ENCODE measurements around the gene NGRN.
"Not testable (repeated sequence)": the region's sequence is repeated elsewhere in the genome, so short reads cannot be mapped to it uniquely, and the experiment has no call there.

NGRN gene

DNA sequence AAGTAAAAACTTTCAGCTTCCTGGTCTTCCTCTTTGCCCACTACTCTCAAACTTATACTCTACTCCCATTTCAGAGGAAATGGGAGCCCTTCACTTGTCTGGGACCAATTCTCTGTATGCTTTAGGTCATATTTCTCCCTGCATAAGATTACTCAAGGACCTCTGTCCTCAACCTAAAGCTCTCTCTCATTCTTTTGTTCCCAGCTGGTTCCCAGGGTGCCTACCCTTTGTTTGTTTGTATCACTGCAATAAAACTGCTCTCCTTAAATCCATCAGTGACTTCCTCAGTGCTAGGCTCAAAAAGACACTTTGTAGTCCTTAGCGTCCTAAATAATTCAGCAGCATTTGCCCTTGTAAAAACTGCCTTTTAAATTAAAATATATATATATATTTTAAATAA, 2.9 kb downstream of the NGRN start:
- H3K9ac ChIP-seq = no peak overlapping the region
- peaks cover 51% of the 10 kb centered on the region for H3K79me2 ChIP-seq (ENCODE audit: insufficient read depth, low read depth)
- no peaks in the 10 kb centered on the region; the same call in 1 of the 2 replicates for H3K36me3 ChIP-seq (ENCODE audit: insufficient read depth)
- H2AFZ ChIP-seq (ENCODE audit: low read depth) = no peak overlapping the region
- 0 out of 2 replicates have a peak, but pooled peaks cover 18% of the 10 kb centered on the region for H4K20me1 ChIP-seq (ENCODE audit: insufficient read depth)
- H3K27ac ChIP-seq = no peak overlapping the region
- H3K4me3 ChIP-seq (IDR thresholded peaks at IDR 0.05; ENCODE audit: insufficient read depth, low read depth, low read length) = no peak overlapping the region
- TF ChIP-seq, protein P1, sequence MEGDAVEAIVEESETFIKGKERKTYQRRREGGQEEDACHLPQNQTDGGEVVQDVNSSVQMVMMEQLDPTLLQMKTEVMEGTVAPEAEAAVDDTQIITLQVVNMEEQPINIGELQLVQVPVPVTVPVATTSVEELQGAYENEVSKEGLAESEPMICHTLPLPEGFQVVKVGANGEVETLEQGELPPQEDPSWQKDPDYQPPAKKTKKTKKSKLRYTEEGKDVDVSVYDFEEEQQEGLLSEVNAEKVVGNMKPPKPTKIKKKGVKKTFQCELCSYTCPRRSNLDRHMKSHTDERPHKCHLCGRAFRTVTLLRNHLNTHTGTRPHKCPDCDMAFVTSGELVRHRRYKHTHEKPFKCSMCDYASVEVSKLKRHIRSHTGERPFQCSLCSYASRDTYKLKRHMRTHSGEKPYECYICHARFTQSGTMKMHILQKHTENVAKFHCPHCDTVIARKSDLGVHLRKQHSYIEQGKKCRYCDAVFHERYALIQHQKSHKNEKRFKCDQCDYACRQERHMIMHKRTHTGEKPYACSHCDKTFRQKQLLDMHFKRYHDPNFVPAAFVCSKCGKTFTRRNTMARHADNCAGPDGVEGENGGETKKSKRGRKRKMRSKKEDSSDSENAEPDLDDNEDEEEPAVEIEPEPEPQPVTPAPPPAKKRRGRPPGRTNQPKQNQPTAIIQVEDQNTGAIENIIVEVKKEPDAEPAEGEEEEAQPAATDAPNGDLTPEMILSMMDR (conservative IDR thresholded peaks at IDR 0.05; ENCODE audit: low read depth, low read length) = no peak
- H3K27me3 ChIP-seq (ENCODE audit: insufficient read depth, low read depth) = no peaks in the 10 kb centered on the region
- H3K4me1 ChIP-seq (ENCODE audit: low read depth, poor library complexity, severe bottlenecking) = peaks cover 36% of the 10 kb centered on the region
- peak overlapping the region; percentile 93; the same call in 1 of the 2 replicates for H3K4me2 ChIP-seq

DNA sequence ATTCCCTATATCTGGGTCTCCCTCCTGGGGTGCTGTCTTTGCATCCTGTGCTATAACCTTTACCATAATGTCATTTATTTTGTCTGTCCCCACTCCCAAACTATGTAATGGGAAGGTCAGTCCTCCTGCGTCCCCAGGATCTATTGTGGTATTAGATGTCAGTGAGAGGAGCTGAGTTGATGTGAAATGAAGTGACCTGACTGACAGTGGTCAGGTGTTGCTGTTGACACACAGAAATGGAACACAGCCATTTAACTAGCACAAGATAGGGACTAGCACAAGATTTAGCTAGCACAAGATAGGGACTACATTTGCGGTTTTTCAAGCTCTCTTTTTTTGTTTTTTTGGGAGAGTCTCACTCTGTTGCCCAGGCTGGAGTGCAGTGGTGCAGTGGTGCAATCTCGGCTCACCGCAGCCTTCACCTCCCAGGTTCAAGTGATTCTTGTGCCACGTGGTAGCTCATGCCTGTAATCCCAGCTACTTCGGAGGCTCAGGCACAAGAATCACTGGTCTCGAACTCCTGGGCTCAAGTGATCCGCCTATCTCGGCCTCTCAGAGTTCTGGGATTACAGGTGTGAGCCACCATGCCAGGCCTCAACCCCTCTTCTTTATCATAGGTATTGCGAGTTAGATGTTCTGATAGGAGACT, 5.2 kb downstream of the NGRN start:
- H3K27me3 ChIP-seq (ENCODE audit: insufficient read depth, low read depth) = no peaks in the 10 kb centered on the region
- peaks cover 26% of the 10 kb centered on the region for H3K4me1 ChIP-seq (ENCODE audit: low read depth, poor library complexity, severe bottlenecking)
- TF ChIP-seq, protein P1 (conservative IDR thresholded peaks at IDR 0.05; ENCODE audit: low read depth, low read length) = no peak
- H3K79me2 ChIP-seq (ENCODE audit: insufficient read depth, low read depth) = peaks cover 52% of the 10 kb centered on the region
- H4K20me1 ChIP-seq (ENCODE audit: insufficient read depth) = 0 out of 2 replicates have a peak, but pooled peaks cover 18% of the 10 kb centered on the region
- H3K4me3 ChIP-seq (IDR thresholded peaks at IDR 0.05; ENCODE audit: insufficient read depth, low read depth, low read length) = no peak overlapping the region
- no peak overlapping the region for H3K27ac ChIP-seq
- H3K9ac ChIP-seq = no peak overlapping the region
- no peaks in the 10 kb centered on the region; the same call in 1 of the 2 replicates for H3K36me3 ChIP-seq (ENCODE audit: insufficient read depth)
- H3K4me2 ChIP-seq = no peak overlapping the region
- H2AFZ ChIP-seq (ENCODE audit: low read depth) = no peak overlapping the region

DNA sequence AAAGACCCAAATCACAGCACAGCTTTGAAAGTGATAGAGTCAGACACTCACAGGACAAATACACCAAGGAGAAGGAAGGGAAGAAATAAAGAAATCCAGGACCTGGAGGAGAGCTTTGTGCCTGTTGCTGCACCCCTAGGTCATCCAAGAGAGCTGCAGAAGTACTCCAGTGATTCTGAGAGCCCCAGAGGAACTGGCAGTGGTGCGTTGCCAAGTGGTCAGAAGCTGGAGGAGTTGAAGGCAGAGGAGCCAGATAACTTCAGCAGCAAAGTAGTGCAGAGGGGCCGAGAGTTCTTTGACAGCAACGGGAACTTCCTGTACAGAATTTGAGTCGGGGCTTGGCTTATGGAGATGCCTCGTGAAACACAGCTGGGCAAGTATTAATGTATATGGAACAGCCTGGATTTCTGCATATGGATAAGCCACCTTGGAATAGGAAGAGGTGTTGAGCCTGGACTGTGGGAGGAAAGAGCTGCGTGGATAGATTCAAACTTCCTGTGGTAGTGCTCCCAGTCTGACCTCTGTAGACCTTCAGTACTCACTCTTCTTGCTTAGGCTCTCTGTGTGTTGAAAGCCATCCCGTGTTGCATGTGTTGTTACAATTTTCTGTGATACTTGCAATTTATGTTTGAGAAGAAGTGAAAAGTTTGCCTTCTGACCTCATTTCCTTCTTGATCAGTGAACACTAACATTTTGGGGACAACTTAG, 6.1 kb downstream of the NGRN start:
- no peak overlapping the region for H3K4me3 ChIP-seq (IDR thresholded peaks at IDR 0.05; ENCODE audit: insufficient read depth, low read depth, low read length)
- H3K36me3 ChIP-seq (ENCODE audit: insufficient read depth) = no peaks in the 10 kb centered on the region; the same call in 1 of the 2 replicates
- no peak overlapping the region for H2AFZ ChIP-seq (ENCODE audit: low read depth)
- H3K79me2 ChIP-seq (ENCODE audit: insufficient read depth, low read depth) = peaks cover 44% of the 10 kb centered on the region
- no peaks in the 10 kb centered on the region for H3K27me3 ChIP-seq (ENCODE audit: insufficient read depth, low read depth)
- peaks cover 24% of the 10 kb centered on the region for H3K4me1 ChIP-seq (ENCODE audit: low read depth, poor library complexity, severe bottlenecking)
- H3K4me2 ChIP-seq = no peak overlapping the region
- H3K9ac ChIP-seq = no peak overlapping the region
- TF ChIP-seq, protein P1 (conservative IDR thresholded peaks at IDR 0.05; ENCODE audit: low read depth, low read length) = no peak
- 0 out of 2 replicates have a peak, but pooled peaks cover 18% of the 10 kb centered on the region for H4K20me1 ChIP-seq (ENCODE audit: insufficient read depth)
- H3K27ac ChIP-seq = no peak overlapping the region

DNA sequence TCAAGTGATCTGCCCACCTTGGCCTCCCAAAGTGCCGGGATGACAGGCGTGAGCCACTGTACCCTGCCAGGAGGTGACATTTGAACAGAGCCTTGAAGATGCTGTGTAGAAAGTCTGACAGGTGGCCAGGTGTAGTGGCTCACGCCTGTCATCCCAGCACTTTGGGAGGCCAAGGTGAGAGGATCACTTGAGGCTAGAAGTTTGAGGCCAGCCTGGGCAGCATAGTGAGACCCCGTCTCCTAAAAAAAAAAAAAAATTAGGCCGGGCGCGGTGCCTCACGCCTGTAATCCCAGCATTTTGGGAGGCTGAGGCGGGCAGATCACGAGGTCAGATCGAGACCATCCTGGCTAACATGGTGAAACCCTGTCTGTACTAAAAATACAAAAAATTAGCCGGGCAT, 13.0 kb downstream of the NGRN start:
- not testable (repeated sequence) for H3K36me3 ChIP-seq (ENCODE audit: insufficient read depth); H3K4me3 ChIP-seq (IDR thresholded peaks at IDR 0.05; ENCODE audit: insufficient read depth, low read depth, low read length); H3K27ac ChIP-seq; H3K4me2 ChIP-seq; H2AFZ ChIP-seq (ENCODE audit: low read depth); H3K79me2 ChIP-seq (ENCODE audit: insufficient read depth, low read depth); H3K9ac ChIP-seq; H4K20me1 ChIP-seq (ENCODE audit: insufficient read depth); H3K27me3 ChIP-seq (ENCODE audit: insufficient read depth, low read depth); H3K4me1 ChIP-seq (ENCODE audit: low read depth, poor library complexity, severe bottlenecking)

DNA sequence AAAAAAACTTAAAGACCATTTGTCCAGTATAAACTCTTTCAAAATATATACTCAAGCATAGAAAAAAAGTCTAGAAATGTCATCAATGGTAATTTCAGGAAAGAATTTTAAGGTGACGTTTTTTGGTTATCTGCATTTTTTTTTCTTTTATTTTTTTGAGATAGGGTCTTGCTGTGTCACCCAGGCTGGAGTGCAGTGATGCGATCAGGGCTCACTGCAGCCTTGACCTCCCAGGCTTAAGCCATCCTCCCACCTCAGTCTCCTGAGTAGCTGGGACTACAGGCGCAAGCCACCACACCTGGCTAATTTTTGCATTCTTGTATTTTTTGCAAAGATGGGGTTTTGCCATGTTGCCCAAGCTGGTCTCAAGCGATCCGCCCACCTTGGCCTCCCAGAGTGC, 15.3 kb downstream of the NGRN start:
- H3K4me3 ChIP-seq (IDR thresholded peaks at IDR 0.05; ENCODE audit: insufficient read depth, low read depth, low read length); H3K4me2 ChIP-seq; H3K9ac ChIP-seq; H3K4me1 ChIP-seq (ENCODE audit: low read depth, poor library complexity, severe bottlenecking); H3K27me3 ChIP-seq (ENCODE audit: insufficient read depth, low read depth); H3K27ac ChIP-seq; H2AFZ ChIP-seq (ENCODE audit: low read depth); H3K36me3 ChIP-seq (ENCODE audit: insufficient read depth); H3K79me2 ChIP-seq (ENCODE audit: insufficient read depth, low read depth); H4K20me1 ChIP-seq (ENCODE audit: insufficient read depth): not testable (repeated sequence)

DNA sequence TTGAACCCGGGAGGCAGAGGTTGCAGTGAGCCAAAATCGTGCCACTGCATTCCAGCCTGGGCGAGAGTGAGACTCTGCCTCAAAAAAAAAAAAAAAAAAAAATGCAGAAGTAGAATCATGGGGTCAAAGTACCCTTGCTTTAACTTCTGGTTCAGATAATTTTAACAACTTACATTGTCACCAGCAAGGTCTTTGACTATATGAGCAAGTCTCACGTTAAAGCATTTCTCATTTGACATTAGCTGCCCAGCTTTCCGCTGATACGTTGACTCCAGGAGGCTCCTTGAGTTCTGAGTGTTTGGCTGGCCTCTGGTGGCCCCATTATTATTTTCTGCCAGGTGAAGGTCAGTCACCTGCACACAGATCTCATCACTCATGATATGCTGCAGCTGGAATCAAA, 16.2 kb downstream of the NGRN start:
- not testable (repeated sequence) for H3K4me2 ChIP-seq; H3K27ac ChIP-seq; H3K36me3 ChIP-seq (ENCODE audit: insufficient read depth); H3K79me2 ChIP-seq (ENCODE audit: insufficient read depth, low read depth); H3K27me3 ChIP-seq (ENCODE audit: insufficient read depth, low read depth); H3K4me1 ChIP-seq (ENCODE audit: low read depth, poor library complexity, severe bottlenecking); H2AFZ ChIP-seq (ENCODE audit: low read depth); H3K4me3 ChIP-seq (IDR thresholded peaks at IDR 0.05; ENCODE audit: insufficient read depth, low read depth, low read length); H4K20me1 ChIP-seq (ENCODE audit: insufficient read depth); H3K9ac ChIP-seq

Data from KMS-11 (cell line).